Measurements from ENCODE around the gene ADGRV1. TPM values are rescaled to one million over a fixed set of nuclear protein-coding genes. Genes with fewer than 3 reads are reported as not detected.

The ADGRV1 gene
- total RNA-seq, 1 donor from 2014 or later, result 10.0 TPM

- Mint-ChIP-seq H3K4me3 (ENCODE audit: unreplicated experiment) (no peak overlapping the region), H3K27me3 (ENCODE audit: low read depth, unreplicated experiment) (no peaks in the 10 kb centered on the region), H3K36me3 (ENCODE audit: low read depth, unreplicated experiment) (no peaks in the 10 kb centered on the region), H3K4me1 (ENCODE audit: low read depth, unreplicated experiment) (peaks cover 12% of the 10 kb centered on the region), H3K27ac (ENCODE audit: unreplicated experiment) (no peak overlapping the region), H3K9me3 (ENCODE audit: unreplicated experiment) (peaks cover 2% of the 10 kb centered on the region)
- Histone ChIP-seq H2AFZ (ENCODE audit: low read depth, low read length) (no peak overlapping the region), H3K27ac (ENCODE audit: low read depth, low read length) (no peak overlapping the region), H3K9me3 (ENCODE audit: insufficient read depth, low read depth, low read length) (no peaks in the 10 kb centered on the region), H3K36me3 (ENCODE audit: insufficient read depth, low read length) (no peaks in the 10 kb centered on the region), H4K20me1 (ENCODE audit: insufficient read depth, low read length) (no peaks in the 10 kb centered on the region), H3K79me2 (ENCODE audit: insufficient read depth, low read length) (no peaks in the 10 kb centered on the region), H3K9ac (ENCODE audit: low read length) (no peak overlapping the region), H3K27me3 (ENCODE audit: insufficient read depth, low read length) (peaks cover 4% of the 10 kb centered on the region), H3K4me2 (ENCODE audit: low read length) (no peak overlapping the region), H3K4me1 (ENCODE audit: insufficient read depth, low read length) (no peaks in the 10 kb centered on the region), H3K4me3 (ENCODE audit: insufficient read depth, low read depth, low read length) (no peak overlapping the region)
- FAIRE-seq (no peak), DNase-seq (ENCODE audit: low read depth) (no peak)
- no peak for TF ChIP-seq CTCF (IDR thresholded peaks at IDR 0.05; ENCODE audit: insufficient read depth, low read depth, low read length)
- TF ChIP-seq EZH2 (IDR thresholded peaks at IDR 0.05; ENCODE audit: insufficient read depth, low read length), result no peak
Measured at GRCh38 chr5:91058575-91058974, 500.0 kb downstream of the ADGRV1 start.

GRCh38 chr5:91059409-91059808 lies 500.8 kb downstream of the ADGRV1 start:
- Histone ChIP-seq H3K27me3 (ENCODE audit: insufficient read depth, low read length) (peaks cover 4% of the 10 kb centered on the region), H3K9me3 (ENCODE audit: insufficient read depth, low read depth, low read length) (no peaks in the 10 kb centered on the region), H3K9ac (ENCODE audit: low read length) (no peak overlapping the region), H3K4me3 (ENCODE audit: insufficient read depth, low read depth, low read length) (no peak overlapping the region), H4K20me1 (ENCODE audit: insufficient read depth, low read length) (no peaks in the 10 kb centered on the region), H3K27ac (ENCODE audit: low read depth, low read length) (no peak overlapping the region), H3K36me3 (ENCODE audit: insufficient read depth, low read length) (no peaks in the 10 kb centered on the region), H2AFZ (ENCODE audit: low read depth, low read length) (no peak overlapping the region), H3K4me2 (ENCODE audit: low read length) (no peak overlapping the region), H3K4me1 (ENCODE audit: insufficient read depth, low read length) (no peaks in the 10 kb centered on the region), H3K79me2 (ENCODE audit: insufficient read depth, low read length) (no peaks in the 10 kb centered on the region)
- Mint-ChIP-seq H3K27ac (ENCODE audit: unreplicated experiment) (no peak overlapping the region), H3K4me1 (ENCODE audit: low read depth, unreplicated experiment) (peaks cover 9% of the 10 kb centered on the region), H3K9me3 (ENCODE audit: unreplicated experiment) (peaks cover 2% of the 10 kb centered on the region), H3K4me3 (ENCODE audit: unreplicated experiment) (no peak overlapping the region), H3K36me3 (ENCODE audit: low read depth, unreplicated experiment) (no peaks in the 10 kb centered on the region), H3K27me3 (ENCODE audit: low read depth, unreplicated experiment) (no peaks in the 10 kb centered on the region)
- DNase-seq (ENCODE audit: low read depth) (no peak), FAIRE-seq (no peak)
- no peak for TF ChIP-seq EZH2 (IDR thresholded peaks at IDR 0.05; ENCODE audit: insufficient read depth, low read length)
- TF ChIP-seq CTCF (IDR thresholded peaks at IDR 0.05; ENCODE audit: insufficient read depth, low read depth, low read length), result no peak

- Mint-ChIP-seq H3K4me1 (ENCODE audit: low read depth, unreplicated experiment) (peaks cover 9% of the 10 kb centered on the region), H3K27ac (ENCODE audit: unreplicated experiment) (no peak overlapping the region), H3K27me3 (ENCODE audit: low read depth, unreplicated experiment) (no peaks in the 10 kb centered on the region), H3K9me3 (ENCODE audit: unreplicated experiment) (peaks cover 2% of the 10 kb centered on the region), H3K4me3 (ENCODE audit: unreplicated experiment) (no peak overlapping the region), H3K36me3 (ENCODE audit: low read depth, unreplicated experiment) (no peaks in the 10 kb centered on the region)
- TF ChIP-seq EZH2 (IDR thresholded peaks at IDR 0.05; ENCODE audit: insufficient read depth, low read length), result no peak
- TF ChIP-seq CTCF (IDR thresholded peaks at IDR 0.05; ENCODE audit: insufficient read depth, low read depth, low read length), result no peak
- no peak overlapping the region for H3K4me3 ChIP-seq (ENCODE audit: insufficient read depth, low read depth, low read length)
- DNase-seq (ENCODE audit: low read depth) (no peak), FAIRE-seq (no peak)
- H3K27ac ChIP-seq (ENCODE audit: low read depth, low read length), result no peak overlapping the region
- H2AFZ ChIP-seq (ENCODE audit: low read depth, low read length), result no peak overlapping the region
- no peak overlapping the region for H3K4me2 ChIP-seq (ENCODE audit: low read length)
- H3K79me2 ChIP-seq (ENCODE audit: insufficient read depth, low read length), result no peaks in the 10 kb centered on the region
- no peaks in the 10 kb centered on the region for H3K4me1 ChIP-seq (ENCODE audit: insufficient read depth, low read length)
- H4K20me1 ChIP-seq (ENCODE audit: insufficient read depth, low read length), result no peaks in the 10 kb centered on the region
- H3K27me3 ChIP-seq (ENCODE audit: insufficient read depth, low read length), result peaks cover 4% of the 10 kb centered on the region
- H3K9ac ChIP-seq (ENCODE audit: low read length), result no peak overlapping the region
- no peaks in the 10 kb centered on the region for H3K9me3 ChIP-seq (ENCODE audit: insufficient read depth, low read depth, low read length)
- no peaks in the 10 kb centered on the region for H3K36me3 ChIP-seq (ENCODE audit: insufficient read depth, low read length)
Measured at GRCh38 chr5:91061094-91061493, 502.5 kb downstream of the ADGRV1 start.
